Hematopoietic multipotent progenitor cell treated with erythropoietin and hydrocortisone succinate and interleukin-3 and kit ligand, for 8 days (in vitro differentiated cells): Measurements from ENCODE around the gene SHOX.
"Not testable (repeated sequence)": the region's sequence is repeated elsewhere in the genome, so short reads cannot be mapped to it uniquely, and the experiment has no call there.

Experiments
- DNase-seq: peaks from one replicate; pipeline ENCODE4 v3.0.0-alpha.2; 2015

SHOX gene

GRCh38 chrX:638482-639131, 8.0 kb downstream of the SHOX start:
- no peak for DNase-seq

GRCh38 chrX:639151-639550, 8.6 kb downstream of the SHOX start:
- DNase-seq: no peak

- no peak for DNase-seq
These were observed 10.1 kb downstream of the SHOX start for GRCh38 chrX:640641-641040.

- DNase-seq: no peak
These were observed 11.3 kb downstream of the SHOX start for GRCh38 chrX:641671-642435.

GRCh38 chrX:642436-643240, 12.0 kb downstream of the SHOX start:
- no peak for DNase-seq

GRCh38 chrX:643241-643595, 12.6 kb downstream of the SHOX start:
- no peak for DNase-seq

GRCh38 chrX:643911-644303, 13.3 kb downstream of the SHOX start:
- no peak for DNase-seq

- no peak for DNase-seq
These were observed 14.0 kb downstream of the SHOX start for GRCh38 chrX:644304-645281.

GRCh38 chrX:646228-646495, 15.6 kb downstream of the SHOX start:
- no peak for DNase-seq

- DNase-seq: no peak
These were observed 16.2 kb downstream of the SHOX start for GRCh38 chrX:646796-647195.

GRCh38 chrX:649166-649565, 18.6 kb downstream of the SHOX start:
- no peak for DNase-seq

GRCh38 chrX:650324-650723, 19.7 kb downstream of the SHOX start:
- DNase-seq: no peak

- no peak for DNase-seq
These were observed 20.2 kb downstream of the SHOX start for GRCh38 chrX:650811-651210.

GRCh38 chrX:651922-652321, 21.3 kb downstream of the SHOX start:
- DNase-seq: not testable (repeated sequence)

- no peak for DNase-seq
These were observed 21.8 kb downstream of the SHOX start for GRCh38 chrX:652341-652741.

- no peak for DNase-seq
These were observed 22.7 kb downstream of the SHOX start for GRCh38 chrX:653306-653705.

- DNase-seq: no peak
These were observed 30.6 kb downstream of the SHOX start for GRCh38 chrX:661154-661553.

- no peak for DNase-seq
These were observed 31.5 kb downstream of the SHOX start for GRCh38 chrX:662126-662525.

GRCh38 chrX:663841-664240, 33.2 kb downstream of the SHOX start:
- no peak for DNase-seq

GRCh38 chrX:666762-667720, 36.5 kb downstream of the SHOX start:
- no peak for DNase-seq

- DNase-seq: no peak
These were observed 40.1 kb downstream of the SHOX start for GRCh38 chrX:670645-671044.

- no peak for DNase-seq
These were observed 42.3 kb downstream of the SHOX start for GRCh38 chrX:672931-673330.
